Suprapubic skin (tissue), 4 donors: ENCODE results near the gene ALX3.

Source experiments
- CTCF ChIP-seq, 2 donors: fragments of 200-600 bp in 1 of 2; fragments of 450-650 bp in 1 of 2; sonication (generic) in 1 of 2; IDR thresholded peaks; one replicate each; pipeline ENCODE4 v1.5.1; 2016 to 2019; ENCODE audit warnings: antibody characterized with exemption in 2 of 2, mild to moderate bottlenecking in 1 of 2, moderate library complexity in 1 of 2
- EP300 ChIP-seq: sonication (generic); formaldehyde crosslinking; IDR thresholded peaks from one replicate; pipeline ENCODE4 v1.6.1; 2017; ENCODE audit warnings: antibody characterized with exemption
- POLR2A ChIP-seq, 2 donors: fragments of 450-650 bp; IDR thresholded peaks; one replicate each; pipeline ENCODE4 v1.6.1; 2017; ENCODE audit warnings: antibody characterized with exemption in 2 of 2, mild to moderate bottlenecking in 2 of 2, moderate library complexity in 2 of 2
- POLR2AphosphoS5 ChIP-seq, 3 donors: sonication (generic); formaldehyde crosslinking; IDR thresholded peaks; one replicate each; pipeline ENCODE4 v1.6.1; 2017; ENCODE audit warnings: antibody characterized with exemption in 3 of 3

- no peak for TF ChIP-seq POLR2A (IDR thresholded peaks at IDR 0.05)
- TF ChIP-seq EP300: no peak
- TF ChIP-seq CTCF (IDR thresholded peaks at IDR 0.05): no peak
- TF ChIP-seq POLR2AphosphoS5 (IDR thresholded peaks at IDR 0.05): no peak
These were observed 37.5 kb upstream of the ALX3 start for GRCh38 chr1:110107867-110108469.
